IMR-90 (cell line): Measurements from ENCODE around the gene KRTAP10-9. TPM values are rescaled to one million over a fixed set of nuclear protein-coding genes. Genes with fewer than 3 reads are reported as not detected.

Experiments used
- ATAC-seq: fragments of 200-7000 bp; cut with Tn5 transposase; 2 replicates; pipeline ENCODE4 v1.9.1; 2020; ENCODE audit warnings: low read depth, mild to moderate bottlenecking, moderate library complexity
- BruUV-seq: library from RNA; stranded (reverse); fragments of 400-500 nt; replicated peaks from 2 replicates; lab custom pipeline; 2021; lab: Mats Ljungman, UMichigan
- CTCF ChIA-PET: fragments of 300-600 bp; formaldehyde crosslinking; extraction: SDS; loops from one replicate; lab custom pipeline; 2021; ENCODE audit warnings: antibody characterized with exemption; lab: Yijun Ruan, JAX
- POLR2A ChIA-PET: fragments of 300-600 bp; sonication (Branson Sonifier 250); formaldehyde crosslinking; loops from one replicate; lab custom pipeline; 2022; ENCODE audit warnings: antibody characterized with exemption; ENCODE audit not compliant: unreplicated experiment; lab: Charles Lee
- DNase-seq: peaks from one replicate; pipeline ENCODE4 v3.0.0; 2013
- H2AFZ ChIP-seq: replicated peaks from 2 replicates; pipeline ENCODE3; 2013; ENCODE audit warnings: low read length, mild to moderate bottlenecking; ENCODE audit not compliant: poor library complexity
- H2AK5ac ChIP-seq: 2 replicates; pipeline ENCODE4 v1.6.1; 2013; ENCODE audit warnings: low read depth, low read length, inconsistent platforms
- H2AK9ac ChIP-seq: replicated peaks from 2 replicates; pipeline ENCODE3; 2013; ENCODE audit warnings: mild to moderate bottlenecking, low read depth, low read length, moderate library complexity; ENCODE audit not compliant: poor library complexity
- H2BK120ac ChIP-seq: 2 replicates; pipeline ENCODE4 v1.6.1; 2013; ENCODE audit warnings: low read depth, low read length, inconsistent platforms
- H2BK15ac ChIP-seq: 3 replicates; pipeline ENCODE4 v1.6.1; 2013; ENCODE audit warnings: low read depth, low read length, inconsistent platforms
- H2BK20ac ChIP-seq: 2 replicates; pipeline ENCODE4 v1.6.1; 2013; ENCODE audit warnings: low read depth, mild to moderate bottlenecking, inconsistent platforms, low read length, moderate library complexity
- H2BK5ac ChIP-seq: 2 replicates; pipeline ENCODE4 v1.6.1; 2013; ENCODE audit warnings: mild to moderate bottlenecking, low read depth, low read length, inconsistent platforms; ENCODE audit not compliant: poor library complexity, severe bottlenecking
- H3K14ac ChIP-seq: replicated peaks from 2 replicates; pipeline ENCODE4 v1.6.1; 2013; ENCODE audit warnings: low read depth, low read length, inconsistent platforms
- H3K18ac ChIP-seq: 2 replicates; pipeline ENCODE4 v1.6.1; 2013; ENCODE audit warnings: low read depth, low read length, control low read depth
- H3K23ac ChIP-seq: 2 replicates; pipeline ENCODE4 v1.6.1; 2013; ENCODE audit warnings: low read depth, low read length, inconsistent platforms
- H3K27ac ChIP-seq: 2 replicates; pipeline ENCODE4 v1.5.1; 2013; ENCODE audit warnings: mild to moderate bottlenecking, control low read depth, low read length; ENCODE audit not compliant: insufficient read depth
- H3K27me3 ChIP-seq: 2 replicates; pipeline ENCODE4 v1.6.1; 2013; ENCODE audit warnings: low read length; ENCODE audit not compliant: control insufficient read depth, insufficient read depth
- H3K36me3 ChIP-seq: 2 replicates; pipeline ENCODE4 v1.6.1; 2013; ENCODE audit warnings: low read length, mixed read lengths; ENCODE audit not compliant: control insufficient read depth, insufficient read depth
- H3K4ac ChIP-seq: 2 replicates; pipeline ENCODE4 v1.6.1; 2013; ENCODE audit warnings: low read depth, low read length, inconsistent platforms
- H3K4me1 ChIP-seq: 2 replicates; pipeline ENCODE4 v1.6.1; 2013; ENCODE audit warnings: low read length, mixed read lengths; ENCODE audit not compliant: control insufficient read depth, insufficient read depth
- H3K4me2 ChIP-seq: 2 replicates; pipeline ENCODE4 v1.6.1; 2013; ENCODE audit warnings: low read depth, mild to moderate bottlenecking, control low read depth, low read length, moderate library complexity
- H3K4me3 ChIP-seq: 2 replicates; pipeline ENCODE4 v1.5.1; 2013; ENCODE audit warnings: low read depth, mild to moderate bottlenecking, control low read depth, low read length, moderate library complexity; ENCODE audit not compliant: insufficient read depth
- H3K56ac ChIP-seq: 2 replicates; pipeline ENCODE4 v1.6.1; 2013; ENCODE audit warnings: low read length, inconsistent platforms; ENCODE audit not compliant: insufficient read depth; ENCODE audit errors: extremely low read depth
- H3K79me1 ChIP-seq, 2 experiments: 2 replicates each; pipeline ENCODE4 v1.6.1; 2013; ENCODE audit warnings: low read length in 2 of 2, inconsistent platforms in 1 of 2, low read depth in 1 of 2
- H3K9ac ChIP-seq: 2 replicates; pipeline ENCODE4 v1.6.1; 2013; ENCODE audit warnings: low read depth, low read length, control low read depth
- H3K9me1 ChIP-seq: 2 replicates; pipeline ENCODE4 v1.6.1; 2013; ENCODE audit warnings: low read length, inconsistent platforms; ENCODE audit not compliant: insufficient read depth
- H3K9me3 ChIP-seq: 2 replicates; pipeline ENCODE4 v1.6.1; 2013; ENCODE audit warnings: low read length; ENCODE audit not compliant: control insufficient read depth, insufficient read depth
- H4K20me1 ChIP-seq: 2 replicates; pipeline ENCODE4 v1.6.1; 2013; ENCODE audit warnings: low read length, inconsistent platforms; ENCODE audit not compliant: insufficient read depth
- H4K5ac ChIP-seq: 2 replicates; pipeline ENCODE4 v1.6.1; 2013; ENCODE audit warnings: mild to moderate bottlenecking, low read depth, low read length, control low read depth
- H4K8ac ChIP-seq, 2 experiments: 2 replicates each; pipeline ENCODE4 v1.6.1; 2013; ENCODE audit warnings: low read depth in 2 of 2, low read length in 2 of 2, control low read depth in 1 of 2, inconsistent platforms in 1 of 2
- H4K91ac ChIP-seq: 2 replicates; pipeline ENCODE4 v1.6.1; 2013; ENCODE audit warnings: low read depth, low read length, inconsistent platforms; ENCODE audit not compliant: insufficient read depth
- BHLHE40 ChIP-seq: fragments of 150-350 bp; IDR thresholded peaks from 2 replicates; pipeline ENCODE4 v1.6.1; 2016; ENCODE audit warnings: mild to moderate bottlenecking, low read depth, low read length
- CEBPB ChIP-seq: IDR thresholded peaks from 2 replicates; pipeline ENCODE4 v1.6.1; 2012; ENCODE audit warnings: low read depth, low read length, improper control_type of control experiment
- CHD1 ChIP-seq: IDR thresholded peaks from 2 replicates; pipeline ENCODE4 v1.6.1; 2012; ENCODE audit warnings: low read depth, low read length, improper control_type of control experiment
- NFE2L2 ChIP-seq: fragments of 150-350 bp; IDR thresholded peaks from 2 replicates; pipeline ENCODE4 v1.6.1; 2016; ENCODE audit warnings: low read depth, mild to moderate bottlenecking, low read length
- RCOR1 ChIP-seq: IDR thresholded peaks from 2 replicates; pipeline ENCODE4 v1.6.1; 2012; ENCODE audit warnings: mild to moderate bottlenecking, low read length, improper control_type of control experiment; ENCODE audit not compliant: insufficient replicate concordance
- WGBS, 2 experiments: methylation state at CpG; one replicate each; pipeline versions ENCODE4 v1.1.5 to v1.1.7; 2013; ENCODE audit warnings: missing lambda C conversion rate in 2 of 2; ENCODE audit not compliant: insufficient read length in 1 of 2; ENCODE audit errors: extremely low coverage in 2 of 2; 5-methylcytosine and 5-hydroxymethylcytosine counted together
- dilution Hi-C: fragments of 300-500 bp; cut with HindIII; formaldehyde crosslinking; loops from one replicate; pipeline ENCODE4 v1.14.3; 2018; ENCODE audit warnings: low sequenced_read_pairs; ENCODE audit not compliant: unreplicated experiment
- in situ Hi-C: fragments of 300-500 bp; cut with MboI; formaldehyde crosslinking; loops from 3 replicates; pipeline ENCODE4 v1.14.3; 2019; ENCODE audit warnings: low sequenced_read_pairs, inconsistent platforms, mixed read lengths
- intact Hi-C: fragments of 100-400 bp; cut with micrococcal nuclease; formaldehyde crosslinking; loops from 2 replicates; pipeline ENCODE4 v1.10.0; 2022
- polyA plus RNA-seq, 3 experiments: library from polyadenylated mRNA; depleted of rRNA; stranded (reverse); fragments of >200 nt; gene quantifications; 2 replicates each; pipeline ENCODE4 v1.2.3, GENCODE V29; 2012; ENCODE audit warnings: low replicate concordance in 1 of 3
- total RNA-seq: library from RNA; depleted of rRNA; stranded (reverse); fragments of >200 nt; gene quantifications from 2 replicates; pipeline ENCODE4 v1.2.3, GENCODE V29; 2012
- TF ChIP-seq, protein P1 (sequence below): fragments of 150-350 bp; IDR thresholded peaks from 2 replicates; pipeline ENCODE4 v1.6.1; 2016; ENCODE audit warnings: low read depth, mild to moderate bottlenecking, low read length, moderate library complexity, borderline replicate concordance
- TF ChIP-seq, protein P2 (sequence below): fragments of 150-350 bp; IDR thresholded peaks from 2 replicates; pipeline ENCODE4 v1.6.1; 2017; ENCODE audit warnings: mild to moderate bottlenecking, antibody characterized with exemption, low read length, low read depth

KRTAP10-9 gene
- total and polyA plus RNA-seq, 2 of the 4 experiments (the other 2 are of a cell fraction), result not detected

- Histone ChIP-seq H3K4me3 (no peak within 1 kb of the TSS), H2AFZ (no peak within 1 kb of the TSS), H2BK5ac (no peak within 1 kb of the TSS), H3K27me3 (0 out of 2 replicates have a peak, but pooled peaks cover 3% of the 10 kb centered on the region), H3K14ac (no peak within 1 kb of the TSS), H4K5ac (no peak within 1 kb of the TSS), H3K27ac (no peak within 1 kb of the TSS), H2AK9ac (no peak within 1 kb of the TSS), H2AK5ac (no peak within 1 kb of the TSS), H4K8ac (no peak within 1 kb of the TSS), H3K9me3 (peaks cover 3% of the 10 kb centered on the region; the same call in 1 of the 2 replicates), H3K23ac (no peak within 1 kb of the TSS), H2BK15ac (no peak within 1 kb of the TSS), H4K91ac (no peak within 1 kb of the TSS), H4K20me1 (no peaks in the 10 kb centered on the region), H3K9me1 (no peaks in the 10 kb centered on the region), H3K56ac (no peak within 1 kb of the TSS), H2BK20ac (no peak within 1 kb of the TSS), H3K4me2 (no peak within 1 kb of the TSS), H3K36me3 (no peaks in the 10 kb centered on the region), H3K79me1 (no peaks in the 10 kb centered on the region), H3K9ac (no peak within 1 kb of the TSS), H2BK120ac (no peak within 1 kb of the TSS), H3K4me1 (no peaks in the 10 kb centered on the region), H3K18ac (no peak within 1 kb of the TSS), H3K4ac (no peak within 1 kb of the TSS)
- in situ Hi-C loops (no loop called here), dilution Hi-C loops (no loop called here), intact Hi-C loops (no loop called here)
- DNase-seq (no peak), ATAC-seq (no peak)
- TF ChIP-seq NFE2L2 (no peak), RCOR1 (no peak), CEBPB (no peak), BHLHE40 (no peak), CHD1 (no peak)
- TF ChIP-seq, protein P1, sequence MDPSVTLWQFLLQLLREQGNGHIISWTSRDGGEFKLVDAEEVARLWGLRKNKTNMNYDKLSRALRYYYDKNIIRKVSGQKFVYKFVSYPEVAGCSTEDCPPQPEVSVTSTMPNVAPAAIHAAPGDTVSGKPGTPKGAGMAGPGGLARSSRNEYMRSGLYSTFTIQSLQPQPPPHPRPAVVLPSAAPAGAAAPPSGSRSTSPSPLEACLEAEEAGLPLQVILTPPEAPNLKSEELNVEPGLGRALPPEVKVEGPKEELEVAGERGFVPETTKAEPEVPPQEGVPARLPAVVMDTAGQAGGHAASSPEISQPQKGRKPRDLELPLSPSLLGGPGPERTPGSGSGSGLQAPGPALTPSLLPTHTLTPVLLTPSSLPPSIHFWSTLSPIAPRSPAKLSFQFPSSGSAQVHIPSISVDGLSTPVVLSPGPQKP, result no peak
- TF ChIP-seq, protein P2, sequence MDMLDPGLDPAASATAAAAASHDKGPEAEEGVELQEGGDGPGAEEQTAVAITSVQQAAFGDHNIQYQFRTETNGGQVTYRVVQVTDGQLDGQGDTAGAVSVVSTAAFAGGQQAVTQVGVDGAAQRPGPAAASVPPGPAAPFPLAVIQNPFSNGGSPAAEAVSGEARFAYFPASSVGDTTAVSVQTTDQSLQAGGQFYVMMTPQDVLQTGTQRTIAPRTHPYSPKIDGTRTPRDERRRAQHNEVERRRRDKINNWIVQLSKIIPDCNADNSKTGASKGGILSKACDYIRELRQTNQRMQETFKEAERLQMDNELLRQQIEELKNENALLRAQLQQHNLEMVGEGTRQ, result no peak
- ChIA-PET POLR2A (no interaction called here), CTCF (no interaction called here)
- WGBS, 2 experiments, result 71% methylated on average over 9 of the region's 19 CpGs; no CpG with 5 or more reads in 1 of the 2 experiments
- BruUV-seq, result no TSS peak
Measured at GRCh38 chr21:44666401-44667320, 39.8 kb downstream of the KRTAP10-9 start, which contains the start of gene KRTAP12-2. KRTAP12-2 (minus strand) TSS chr21:44666927; CDS start chr21:44666886, 41 bp downstream.
